Head of caudate nucleus (tissue), 42 donors: ENCODE measurements around the gene FOXR2.

ENCODE experiments used
- DNase-seq, 42 donors: peaks; one replicate each; pipeline versions ENCODE4 v3.0.0 to v3.0.0-alpha.2; 2020 to 2021; ENCODE audit warnings: mixed read lengths in 7 of 42
- intact Hi-C: fragments of 100-400 bp; cut with DNase I; formaldehyde crosslinking; loops from one replicate; pipeline ENCODE4 v1.15.0; 2022

Gene FOXR2

GRCh38 chrX:55623100-55623499 is at the start of gene FOXR2:
Gene FOXR2 (plus strand): TSS chrX:55623400. CDS start chrX:55623712, 312 bp downstream.
- no peak for DNase-seq
- intact Hi-C loops, result no loop called here

- DNase-seq, result no peak
- intact Hi-C loops, result no loop called here
Observed at GRCh38 chrX:55579115-55579514, 44.1 kb upstream of the FOXR2 start.

DNA sequence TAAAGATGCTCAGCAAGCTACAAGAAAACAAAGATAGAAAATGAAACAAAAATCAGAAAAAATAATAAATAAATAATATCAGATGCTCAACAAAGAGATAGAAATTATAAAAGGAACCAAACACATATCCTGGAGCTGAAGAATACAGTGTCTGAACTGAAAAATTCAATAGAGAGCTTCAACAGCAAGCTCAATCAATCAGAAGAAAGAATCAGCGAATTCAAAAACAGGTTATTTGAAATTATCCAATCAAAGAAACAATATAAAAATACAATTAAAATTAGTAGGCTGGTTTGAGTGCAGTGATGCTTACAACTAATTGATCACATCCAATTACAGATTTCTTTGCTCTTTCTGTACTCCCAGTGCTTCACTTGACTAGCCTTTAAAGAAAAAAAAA is 40.8 kb upstream of the FOXR2 start:
- intact Hi-C loops, result no loop called here
- no peak for DNase-seq

GRCh38 chrX:55593296-55593695 is 29.9 kb upstream of the FOXR2 start:
- intact Hi-C loops, result no loop called here
- no peak for DNase-seq

- intact Hi-C loops, result no loop called here
- DNase-seq, result no peak
Observed at GRCh38 chrX:55593756-55594257, 29.4 kb upstream of the FOXR2 start.

GRCh38 chrX:55598333-55598732 is 24.9 kb upstream of the FOXR2 start:
- no peak for DNase-seq
- intact Hi-C loops, result no loop called here

DNA sequence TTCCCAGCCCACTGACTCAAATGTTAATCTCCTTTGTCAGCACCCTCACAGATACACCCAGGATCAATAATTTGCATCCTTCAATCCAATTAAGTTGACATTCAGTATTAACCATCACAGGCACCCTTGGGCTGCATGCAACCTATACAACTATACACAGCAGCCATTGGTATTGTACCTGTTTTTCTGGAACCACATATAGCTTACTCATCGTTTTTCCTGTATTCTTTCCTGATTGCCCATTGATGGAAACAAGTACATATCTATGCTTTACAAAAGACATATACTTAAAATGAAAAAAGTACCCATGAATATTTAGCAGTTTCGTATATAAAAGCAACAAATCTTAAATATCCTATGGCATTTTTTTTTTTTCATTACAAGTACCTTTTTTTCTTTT is 3.7 kb upstream of the FOXR2 start:
- intact Hi-C loops, result no loop called here
- DNase-seq, result no peak

GRCh38 chrX:55624403-55624802 is 1.2 kb downstream of the FOXR2 start:
- DNase-seq, result no peak
- intact Hi-C loops, result no loop called here

- intact Hi-C loops, result no loop called here
- no peak for DNase-seq
Observed at GRCh38 chrX:55636109-55636508, 12.9 kb downstream of the FOXR2 start.

- intact Hi-C loops, result no loop called here
Observed at GRCh38 chrX:55638933-55639332, 15.7 kb downstream of the FOXR2 start.

GRCh38 chrX:55640854-55641253 is 17.7 kb downstream of the FOXR2 start:
- intact Hi-C loops, result no loop called here
- no peak for DNase-seq

More at GRCh38 chrX:55638933-55639332, 15.7 kb downstream of the FOXR2 start:
- DNase-seq, result no peak

DNA sequence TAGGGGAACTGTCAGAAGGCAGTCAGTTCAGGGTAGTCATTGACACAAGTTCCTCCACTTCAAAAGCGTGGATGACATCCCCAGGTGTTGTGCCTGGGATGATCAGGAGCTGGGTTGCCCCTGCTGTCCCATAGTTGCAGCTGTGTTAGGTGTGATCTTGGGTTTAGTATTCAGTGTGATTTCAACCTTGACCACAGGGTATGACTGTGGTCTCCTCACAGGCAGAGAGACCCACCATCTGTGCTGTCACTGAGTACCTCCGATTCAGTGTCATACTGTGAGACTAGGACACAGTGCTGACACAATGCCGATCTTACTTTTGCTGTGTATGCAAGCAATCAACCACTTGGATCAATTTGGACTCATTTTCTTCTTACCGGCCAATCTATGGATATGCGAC is 25.2 kb downstream of the FOXR2 start:
- intact Hi-C loops, result no loop called here
- no peak for DNase-seq

DNA sequence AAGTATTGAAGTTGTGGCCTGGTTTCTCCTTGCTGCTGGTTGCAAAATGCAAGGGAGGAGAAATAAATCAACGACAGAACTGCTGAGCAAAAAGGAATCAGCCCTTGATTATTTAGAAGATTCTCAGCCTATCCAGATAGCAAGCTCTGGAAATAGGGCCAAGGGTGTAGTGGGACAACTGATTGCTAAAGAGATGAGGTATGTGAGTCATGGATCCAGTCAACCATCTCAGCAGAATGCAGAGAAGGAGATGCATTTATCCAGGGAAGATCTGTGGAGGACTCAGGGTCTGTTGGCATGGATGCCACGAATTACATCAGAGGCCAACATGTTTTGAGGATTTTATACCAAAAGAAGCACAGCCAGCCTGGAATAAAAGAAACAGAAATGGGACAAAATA is 36.7 kb downstream of the FOXR2 start:
- intact Hi-C loops, result no loop called here
- no peak for DNase-seq

DNA sequence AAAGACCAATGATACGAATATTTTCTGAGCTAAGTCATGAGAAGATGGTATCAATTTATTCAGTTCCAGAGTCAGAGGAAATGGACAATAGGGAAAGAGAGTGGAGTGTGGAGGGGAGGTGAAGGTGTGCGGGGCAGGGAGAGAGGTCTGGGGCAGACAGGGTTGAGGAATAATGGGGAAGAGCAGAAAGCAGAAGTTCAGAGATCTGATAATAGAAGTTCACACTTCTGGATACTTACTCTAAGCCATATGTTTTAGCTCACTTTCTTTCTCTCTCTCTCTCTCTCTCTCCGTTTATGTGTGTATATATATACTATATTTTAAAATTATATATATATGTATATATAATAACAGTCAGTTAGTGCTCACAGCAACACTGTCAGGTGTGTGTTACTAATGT is 40.4 kb downstream of the FOXR2 start:
- intact Hi-C loops, result no loop called here

GRCh38 chrX:55668084-55668483 is 44.9 kb downstream of the FOXR2 start:
- intact Hi-C loops, result no loop called here
- no peak for DNase-seq

More for the DNA sequence above, 40.4 kb downstream of the FOXR2 start:
- no peak for DNase-seq
